H1 (cell line): ENCODE measurements around the gene MRTO4. TPM values are rescaled to one million over a fixed set of nuclear protein-coding genes. Genes with fewer than 3 reads are reported as not detected.

ENCODE experiments used
- CTCF ChIA-PET: fragments of 300-600 bp; sonication (Branson Sonifier 250); formaldehyde crosslinking; loops from one replicate; lab custom pipeline; 2021; ENCODE audit not compliant: partially characterized antibody; lab: Charles Lee
- POLR2A ChIA-PET: fragments of 300-600 bp; sonication (Branson Sonifier 250); formaldehyde crosslinking; loops from one replicate; lab custom pipeline; 2021; ENCODE audit warnings: inconsistent platforms; ENCODE audit not compliant: partially characterized antibody; lab: Charles Lee
- DNase-seq, 2 experiments: peaks; one replicate each; pipeline versions ENCODE4 v3.0.0 to v3.0.0-alpha.2; 2010 to 2022; ENCODE audit warnings: low spot score in 2 of 2, low read depth in 1 of 2, mixed read lengths in 1 of 2
- FAIRE-seq: peaks from 2 replicates; lab custom pipeline; 2011; peaks lifted over from hg19 to GRCh38; lab: Jason Lieb, UNC
- H2AFZ ChIP-seq: 2 replicates; pipeline ENCODE4 v1.8.1; 2012; ENCODE audit warnings: low read length, inconsistent platforms
- H2AK5ac ChIP-seq: 2 replicates; pipeline ENCODE4 v1.6.1; 2013; ENCODE audit warnings: low read depth, low read length
- H2BK120ac ChIP-seq: replicated peaks from 2 replicates; pipeline ENCODE3; 2013; ENCODE audit warnings: low read depth, low read length, inconsistent platforms
- H2BK12ac ChIP-seq: 2 replicates; pipeline ENCODE4 v1.6.1; 2013; ENCODE audit warnings: low read depth, low read length
- H2BK15ac ChIP-seq: 2 replicates; pipeline ENCODE4 v1.6.1; 2013; ENCODE audit warnings: low read length
- H2BK20ac ChIP-seq: 2 replicates; pipeline ENCODE4 v1.6.1; 2013; ENCODE audit warnings: low read length
- H2BK5ac ChIP-seq: 2 replicates; pipeline ENCODE4 v1.6.1; 2013; ENCODE audit warnings: low read depth, low read length
- H3K14ac ChIP-seq: 2 replicates; pipeline ENCODE4 v1.6.1; 2013; ENCODE audit warnings: inconsistent platforms; ENCODE audit not compliant: insufficient read length
- H3K18ac ChIP-seq: 2 replicates; pipeline ENCODE4 v1.6.1; 2013; ENCODE audit warnings: low read length; ENCODE audit errors: extremely low read depth
- H3K23ac ChIP-seq: 2 replicates; pipeline ENCODE4 v1.6.1; 2013; ENCODE audit warnings: inconsistent platforms; ENCODE audit not compliant: insufficient read length
- H3K23me2 ChIP-seq: 2 replicates; pipeline ENCODE4 v1.6.1; 2013; ENCODE audit warnings: low read depth, low read length
- H3K27ac ChIP-seq: 2 replicates; pipeline ENCODE4 v1.6.1; 2011; ENCODE audit warnings: low read depth, low read length, inconsistent platforms
- H3K27me3 ChIP-seq, 4 experiments: replicated peaks in 1 of 4; 1 replicate in 1 of 4; 2 replicates in 3 of 4; pipeline versions ENCODE4 v1.6.1 to v1.8.1; 2011 to 2013; ENCODE audit warnings: low read length in 3 of 4, mild to moderate bottlenecking in 3 of 4, inconsistent platforms in 2 of 4, mixed read lengths in 2 of 4, moderate library complexity in 1 of 4; ENCODE audit not compliant: control insufficient read depth in 3 of 4, insufficient read depth in 3 of 4; ENCODE audit errors: extremely low read depth in 1 of 4
- H3K36me3 ChIP-seq, 4 experiments: 2 replicates each; pipeline versions ENCODE4 v1.6.1 to v1.8.1; 2011 to 2013; ENCODE audit warnings: mild to moderate bottlenecking in 4 of 4, low read length in 3 of 4, moderate library complexity in 2 of 4, control low read depth in 1 of 4, inconsistent platforms in 1 of 4; ENCODE audit not compliant: insufficient read depth in 4 of 4, control insufficient read depth in 2 of 4
- H3K4ac ChIP-seq: replicated peaks from 2 replicates; pipeline ENCODE3; 2013; ENCODE audit warnings: low read length, low read depth, mixed read lengths, inconsistent platforms; ENCODE audit not compliant: insufficient read length
- H3K4me1 ChIP-seq, 4 experiments: replicated peaks in 1 of 4; 1 replicate in 1 of 4; 2 replicates in 3 of 4; pipeline versions ENCODE4 v1.6.1 to v1.8.1; 2011 to 2013; ENCODE audit warnings: low read length in 3 of 4, inconsistent platforms in 2 of 4, mixed read lengths in 1 of 4; ENCODE audit not compliant: insufficient read depth in 4 of 4, control insufficient read depth in 3 of 4
- H3K4me2 ChIP-seq, 2 experiments: 2 replicates each; pipeline versions ENCODE4 v1.6.1 to v1.8.1; 2011 to 2013; ENCODE audit warnings: low read depth in 2 of 2, low read length in 2 of 2, control low read depth in 1 of 2, inconsistent platforms in 1 of 2, mild to moderate bottlenecking in 1 of 2; ENCODE audit not compliant: insufficient read depth in 1 of 2
- H3K4me3 ChIP-seq, 4 experiments: fragments of 200-600, 300-600 bp in 1 of 4; sonication (generic), shearing (Covaris generic), sonication (Bioruptor Twin) in 1 of 4; 2 replicates each; pipeline versions ENCODE4 v1.5.1 to v1.8.1; 2011 to 2016; ENCODE audit warnings: low read length in 4 of 4, low read depth in 3 of 4, control low read depth in 2 of 4, inconsistent platforms in 2 of 4, mild to moderate bottlenecking in 2 of 4, mixed read lengths in 1 of 4, moderate library complexity in 1 of 4; ENCODE audit not compliant: insufficient read depth in 2 of 4; ENCODE audit errors: extremely low read depth in 1 of 4
- H3K56ac ChIP-seq: replicated peaks from 2 replicates; pipeline ENCODE3; 2013; ENCODE audit warnings: low read depth, mild to moderate bottlenecking, mixed read lengths, low read length, inconsistent platforms; ENCODE audit not compliant: insufficient read length
- H3K79me1 ChIP-seq: 2 replicates; pipeline ENCODE4 v1.6.1; 2013; ENCODE audit warnings: low read depth, low read length, control low read depth
- H3K79me2 ChIP-seq, 2 experiments: 2 replicates each; pipeline versions ENCODE4 v1.6.1 to v1.8.1; 2012 to 2013; ENCODE audit warnings: low read length in 2 of 2, mild to moderate bottlenecking in 2 of 2, inconsistent platforms in 1 of 2; ENCODE audit not compliant: insufficient read depth in 2 of 2, control insufficient read depth in 1 of 2
- H3K9ac ChIP-seq, 4 experiments: replicated peaks in 1 of 4; 1 replicate in 1 of 4; 2 replicates in 3 of 4; pipeline versions ENCODE4 v1.6.1 to v1.8.1; 2011 to 2013; ENCODE audit warnings: low read depth in 3 of 4, low read length in 3 of 4, control low read depth in 2 of 4, mild to moderate bottlenecking in 2 of 4, moderate library complexity in 2 of 4, inconsistent platforms in 1 of 4; ENCODE audit errors: extremely low read depth in 1 of 4
- H3K9me3 ChIP-seq, 2 experiments: 2 replicates each; pipeline versions ENCODE4 v1.6.1 to v1.8.1; 2012 to 2013; ENCODE audit warnings: mild to moderate bottlenecking in 2 of 2, moderate library complexity in 2 of 2, control low read depth in 1 of 2, inconsistent platforms in 1 of 2, low read depth in 1 of 2, low read length in 1 of 2, mixed read lengths in 1 of 2; ENCODE audit not compliant: insufficient read depth in 2 of 2
- H4K20me1 ChIP-seq, 2 experiments: replicated peaks in 1 of 2; 2 replicates each; pipeline versions ENCODE3 to v1.8.1; 2011 to 2013; ENCODE audit warnings: inconsistent platforms in 2 of 2, low read length in 2 of 2, mild to moderate bottlenecking in 1 of 2; ENCODE audit not compliant: insufficient read depth in 2 of 2, control insufficient read depth in 1 of 2
- H4K5ac ChIP-seq: 2 replicates; pipeline ENCODE4 v1.6.1; 2013; ENCODE audit warnings: low read length, low read depth, mixed read lengths, inconsistent platforms; ENCODE audit not compliant: insufficient read length
- H4K8ac ChIP-seq: 2 replicates; pipeline ENCODE4 v1.8.0; 2013; ENCODE audit warnings: mild to moderate bottlenecking, moderate library complexity, low read length, inconsistent platforms; ENCODE audit not compliant: insufficient read depth; ENCODE audit errors: extremely low read depth
- H4K91ac ChIP-seq: replicated peaks from 2 replicates; pipeline ENCODE3; 2013; ENCODE audit warnings: low read length, mixed read lengths, inconsistent platforms; ENCODE audit not compliant: insufficient read length
- HDAC2 ChIP-seq, 2 experiments: fragments of 300-600 bp in 1 of 2; sonication (generic) in 1 of 2; IDR thresholded peaks; 2 replicates each; pipeline ENCODE4 v1.6.1; 2011 to 2012; ENCODE audit warnings: low read depth in 2 of 2, low read length in 2 of 2, mild to moderate bottlenecking in 2 of 2, moderate library complexity in 2 of 2, borderline replicate concordance in 1 of 2, inconsistent platforms in 1 of 2
- KDM1A ChIP-seq: fragments of 200-600, 300-600 bp; sonication (generic); IDR thresholded peaks from 2 replicates; pipeline ENCODE4 v1.7.1; 2016; ENCODE audit warnings: mild to moderate bottlenecking, low read length, borderline replicate concordance
- SAP30 ChIP-seq: fragments of 300-600 bp; sonication (generic); IDR thresholded peaks from 2 replicates; pipeline ENCODE4 v1.7.1; 2012; ENCODE audit warnings: low read length, moderate library complexity, mild to moderate bottlenecking, inconsistent platforms; ENCODE audit not compliant: insufficient read depth, insufficient replicate concordance
- WGBS, 2 experiments: shearing (Covaris generic) in 1 of 2; methylation state at CpG; one replicate each; pipeline versions ENCODE4 v1.1.6 to v1.1.7; 2013 to 2015; ENCODE audit warnings: low lambda C conversion rate in 2 of 2, mixed read lengths in 2 of 2, inconsistent platforms in 1 of 2, low coverage in 1 of 2, missing lambda C conversion rate in 1 of 2; ENCODE audit not compliant: insufficient replicate concordance in 2 of 2, insufficient coverage in 1 of 2, insufficient read length in 1 of 2; ENCODE audit errors: extremely low coverage in 1 of 2, missing lambda C conversion rate in 1 of 2; 5-methylcytosine and 5-hydroxymethylcytosine counted together
- polyA plus RNA-seq, 7 experiments: library from polyadenylated mRNA; depleted of rRNA in 3 of 7; stranded (reverse) in 5 of 7; unstranded in 2 of 7; fragments of >200 nt in 5 of 7; fragments of 200-250 nt in 2 of 7; gene quantifications; 1 replicate in 5 of 7; 2 replicates in 1 of 7; 4 replicates in 1 of 7; pipeline versions ENCODE4 v1.2.1 to v1.2.3, GENCODE V29; 2011 to 2013; ENCODE audit warnings: missing spikeins in 2 of 7, mixed read lengths in 2 of 7
- total RNA-seq: library from RNA; stranded (reverse); fragmentation: NEBNext Ultra II Directional; extraction: Animal tissue kit (Norgen Biotek cat#: 25700); gene quantifications from 2 replicates; pipeline ENCODE4 v1.2.1, GENCODE V29; 2021

The MRTO4 gene
- total and polyA plus RNA-seq, 2 of the 8 experiments (the other 6 are each of a cell fraction or from before 2014, with no cell fraction given) = 36.9 to 64.3 TPM

DNA sequence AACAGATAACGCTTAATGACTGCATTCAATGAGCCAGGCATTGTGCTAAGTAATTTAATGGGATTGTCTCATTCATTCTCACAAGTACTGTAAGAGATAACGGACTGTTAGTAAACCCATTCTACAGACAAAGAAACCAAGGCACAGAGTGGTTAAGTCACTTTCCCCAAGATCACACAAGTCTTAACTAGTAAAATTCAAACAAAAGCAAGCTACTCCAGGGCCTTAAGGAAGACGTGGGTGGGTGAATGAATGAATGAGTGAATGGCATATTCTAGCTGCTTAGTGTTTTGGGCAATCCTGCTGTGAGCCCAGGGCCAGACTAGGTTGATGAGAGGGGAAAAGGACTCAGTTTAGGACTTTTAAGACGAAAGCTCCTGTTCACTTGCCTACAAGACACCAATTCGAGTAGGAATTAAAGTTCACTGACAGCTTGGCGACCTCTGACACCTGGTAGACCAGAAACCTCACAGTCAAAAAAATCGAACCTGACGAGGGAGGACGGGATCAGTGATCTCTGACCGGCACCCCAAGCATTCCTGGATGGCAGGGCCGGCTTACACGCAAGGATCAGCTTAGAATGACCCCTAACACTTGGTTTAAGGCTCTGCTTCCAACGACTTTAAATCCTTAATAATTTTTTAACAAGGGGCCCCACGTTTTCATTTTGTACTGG is 838 bp upstream of the MRTO4 start:
- H3K23ac ChIP-seq = no peak overlapping the region
- peak overlapping the region; percentile 79 to 97 (median 90) for H3K4me3 ChIP-seq
- TF ChIP-seq KDM1A (peak; percentile 64; the same call in 1 of the 2 replicates), SAP30 (peak; percentile 90), HDAC2 (IDR thresholded peaks at IDR 0.05; ENCODE audit: borderline replicate concordance in 1 of 2, low read depth in 2 of 2, low read length in 2 of 2) (no peak)
- no peak overlapping the region for H4K91ac ChIP-seq
- H3K27ac ChIP-seq = peak overlapping the region; percentile 97; the same call in 1 of the 2 replicates
- no peak overlapping the region for H4K8ac ChIP-seq
- DNase-seq (no peak), FAIRE-seq (no peak)
- peaks cover 0 to 10% (median 6%) of the 10 kb centered on the region in 4 experiments; a peak in 6 of 7 replicates for H3K4me1 ChIP-seq
- CTCF ChIA-PET = interaction anchor here (0.8 to 1.6 kb wide), 7 partner anchors 9 to 447 kb away, joined by 3 to 6 read pairs (median 5); no protein-coding TSS in a partner anchor
- H2BK20ac ChIP-seq = no peak overlapping the region
- WGBS, 2 experiments = 18% methylated on average over 14 of the region's 14 CpGs; no CpG with 5 or more reads in 1 of the 2 experiments
- no peak overlapping the region for H2BK12ac ChIP-seq
- no peak overlapping the region for H2BK15ac ChIP-seq
- H2AK5ac ChIP-seq = no peak overlapping the region
- H4K20me1 ChIP-seq = peaks cover 5 to 19% of the 10 kb centered on the region in 2 experiments
- H3K27me3 ChIP-seq = no peaks in the 10 kb centered on the region
- no peak overlapping the region for H3K18ac ChIP-seq
- H2AFZ ChIP-seq = peak overlapping the region; percentile 34; the same call in 1 of the 2 replicates
- H3K14ac ChIP-seq = no peak overlapping the region
- H2BK5ac ChIP-seq = peak overlapping the region; percentile 99; the same call in 1 of the 2 replicates
- no peak overlapping the region for H4K5ac ChIP-seq
- peaks cover 14% of the 10 kb centered on the region for H3K79me1 ChIP-seq
- no peak overlapping the region for H3K4ac ChIP-seq
- POLR2A ChIA-PET = interaction anchor here (0.9 to 5.8 kb wide), 17 partner anchors 10 to 393 kb away, joined by 3 to 83 read pairs (median 4); partner anchors contain the start of genes AKR7A2, AKR7A3, NBL1 and SLC66A1
- H3K79me2 ChIP-seq = peaks cover 34 to 86% of the 10 kb centered on the region in 2 experiments
- no peak overlapping the region for H2BK120ac ChIP-seq
- peaks cover 4 to 14% (median 5%) of the 10 kb centered on the region in 4 experiments; a peak in 7 of 8 replicates for H3K36me3 ChIP-seq
- peak overlapping the region; percentile 95 to 99 (median 97) for H3K9ac ChIP-seq
- peaks cover 4% of the 10 kb centered on the region for H3K23me2 ChIP-seq
- H3K9me3 ChIP-seq = no peaks in the 10 kb centered on the region
- H3K56ac ChIP-seq = no peak overlapping the region
- peak overlapping the region; percentile 90 to 93 for H3K4me2 ChIP-seq
